Neutrophil (primary cell): ENCODE measurements around the gene RBM15B.

ENCODE experiments used
- H3K27ac ChIP-seq: fragments of 200-600 bp; sonication (generic); 2 replicates; pipeline ENCODE4 v1.5.1; 2016; ENCODE audit warnings: mild to moderate bottlenecking, moderate library complexity
- H3K27me3 ChIP-seq: fragments of 200-600 bp; sonication (generic); 2 replicates; pipeline ENCODE4 v1.6.0; 2016; ENCODE audit warnings: mild to moderate bottlenecking
- H3K36me3 ChIP-seq: fragments of 200-600 bp; sonication (generic); 2 replicates; pipeline ENCODE4 v1.5.1; 2017
- H3K4me1 ChIP-seq, 2 experiments: fragments of 200-600 bp in 1 of 2; sonication (generic) in 1 of 2; 1 replicate in 1 of 2; 2 replicates in 1 of 2; pipeline versions ENCODE4 v1.5.1 to v1.6.1; 2013 to 2016; ENCODE audit warnings: low read depth in 1 of 2, low read length in 1 of 2, mild to moderate bottlenecking in 1 of 2, moderate library complexity in 1 of 2; ENCODE audit not compliant: control insufficient read depth in 1 of 2, insufficient read depth in 1 of 2
- H3K4me3 ChIP-seq, 2 experiments: fragments of 200-600 bp in 1 of 2; sonication (generic) in 1 of 2; 1 replicate in 1 of 2; 2 replicates in 1 of 2; pipeline ENCODE4 v1.5.1; 2013 to 2016; ENCODE audit warnings: low read depth in 1 of 2, low read length in 1 of 2, mild to moderate bottlenecking in 1 of 2, moderate library complexity in 1 of 2
- H3K9me3 ChIP-seq: fragments of 200-600 bp; sonication (generic); 2 replicates; pipeline ENCODE4 v1.5.1; 2016
- TF ChIP-seq, protein P1 (sequence below): fragments of 200-600 bp; sonication (generic); IDR thresholded peaks from 2 replicates; pipeline ENCODE4 v1.5.1; 2016; ENCODE audit warnings: antibody characterized with exemption

RBM15B gene, protein sequence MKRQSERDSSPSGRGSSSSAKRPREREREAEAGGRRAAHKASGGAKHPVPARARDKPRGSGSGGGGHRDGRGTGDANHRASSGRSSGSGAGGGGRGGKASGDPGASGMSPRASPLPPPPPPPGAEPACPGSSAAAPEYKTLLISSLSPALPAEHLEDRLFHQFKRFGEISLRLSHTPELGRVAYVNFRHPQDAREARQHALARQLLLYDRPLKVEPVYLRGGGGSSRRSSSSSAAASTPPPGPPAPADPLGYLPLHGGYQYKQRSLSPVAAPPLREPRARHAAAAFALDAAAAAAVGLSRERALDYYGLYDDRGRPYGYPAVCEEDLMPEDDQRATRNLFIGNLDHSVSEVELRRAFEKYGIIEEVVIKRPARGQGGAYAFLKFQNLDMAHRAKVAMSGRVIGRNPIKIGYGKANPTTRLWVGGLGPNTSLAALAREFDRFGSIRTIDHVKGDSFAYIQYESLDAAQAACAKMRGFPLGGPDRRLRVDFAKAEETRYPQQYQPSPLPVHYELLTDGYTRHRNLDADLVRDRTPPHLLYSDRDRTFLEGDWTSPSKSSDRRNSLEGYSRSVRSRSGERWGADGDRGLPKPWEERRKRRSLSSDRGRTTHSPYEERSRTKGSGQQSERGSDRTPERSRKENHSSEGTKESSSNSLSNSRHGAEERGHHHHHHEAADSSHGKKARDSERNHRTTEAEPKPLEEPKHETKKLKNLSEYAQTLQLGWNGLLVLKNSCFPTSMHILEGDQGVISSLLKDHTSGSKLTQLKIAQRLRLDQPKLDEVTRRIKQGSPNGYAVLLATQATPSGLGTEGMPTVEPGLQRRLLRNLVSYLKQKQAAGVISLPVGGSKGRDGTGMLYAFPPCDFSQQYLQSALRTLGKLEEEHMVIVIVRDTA

DNA sequence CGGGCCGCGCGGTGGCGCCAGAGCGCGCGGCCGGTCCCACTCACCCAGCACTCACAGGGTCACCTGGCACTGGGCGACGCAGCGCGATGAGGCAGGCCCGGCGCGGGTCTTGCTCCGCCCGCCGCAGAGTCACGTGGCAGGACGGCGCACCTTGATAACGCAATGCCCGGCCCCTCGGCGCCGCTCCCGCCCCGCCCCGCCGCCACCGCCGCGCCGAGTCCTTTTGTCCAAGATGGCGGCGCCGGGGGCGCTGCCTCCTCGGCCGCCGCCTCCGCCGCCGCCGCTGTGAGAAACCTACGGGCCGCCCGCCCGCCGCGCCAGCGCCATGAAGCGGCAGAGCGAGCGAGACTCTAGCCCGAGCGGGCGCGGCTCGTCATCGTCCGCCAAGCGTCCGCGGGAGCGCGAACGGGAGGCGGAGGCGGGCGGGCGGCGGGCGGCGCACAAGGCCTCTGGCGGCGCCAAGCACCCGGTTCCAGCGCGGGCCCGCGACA is at the start of gene RBM15B:
Gene RBM15B (plus strand): TSS at position 211 of the 491 bp plus-strand sequence. CDS start 115 bp downstream, at position 326.
- peaks cover 45% of the 10 kb centered on the region for H3K36me3 ChIP-seq
- peaks cover 36 to 37% of the 10 kb centered on the region in 2 experiments for H3K4me1 ChIP-seq
- TF ChIP-seq, protein P1, sequence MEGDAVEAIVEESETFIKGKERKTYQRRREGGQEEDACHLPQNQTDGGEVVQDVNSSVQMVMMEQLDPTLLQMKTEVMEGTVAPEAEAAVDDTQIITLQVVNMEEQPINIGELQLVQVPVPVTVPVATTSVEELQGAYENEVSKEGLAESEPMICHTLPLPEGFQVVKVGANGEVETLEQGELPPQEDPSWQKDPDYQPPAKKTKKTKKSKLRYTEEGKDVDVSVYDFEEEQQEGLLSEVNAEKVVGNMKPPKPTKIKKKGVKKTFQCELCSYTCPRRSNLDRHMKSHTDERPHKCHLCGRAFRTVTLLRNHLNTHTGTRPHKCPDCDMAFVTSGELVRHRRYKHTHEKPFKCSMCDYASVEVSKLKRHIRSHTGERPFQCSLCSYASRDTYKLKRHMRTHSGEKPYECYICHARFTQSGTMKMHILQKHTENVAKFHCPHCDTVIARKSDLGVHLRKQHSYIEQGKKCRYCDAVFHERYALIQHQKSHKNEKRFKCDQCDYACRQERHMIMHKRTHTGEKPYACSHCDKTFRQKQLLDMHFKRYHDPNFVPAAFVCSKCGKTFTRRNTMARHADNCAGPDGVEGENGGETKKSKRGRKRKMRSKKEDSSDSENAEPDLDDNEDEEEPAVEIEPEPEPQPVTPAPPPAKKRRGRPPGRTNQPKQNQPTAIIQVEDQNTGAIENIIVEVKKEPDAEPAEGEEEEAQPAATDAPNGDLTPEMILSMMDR = no peak
- H3K27me3 ChIP-seq = no peaks in the 10 kb centered on the region
- no peaks in the 10 kb centered on the region for H3K9me3 ChIP-seq
- peak within 1 kb of the TSS; percentile 65 to 69 for H3K4me3 ChIP-seq
- peak within 1 kb of the TSS; percentile 90 for H3K27ac ChIP-seq

DNA sequence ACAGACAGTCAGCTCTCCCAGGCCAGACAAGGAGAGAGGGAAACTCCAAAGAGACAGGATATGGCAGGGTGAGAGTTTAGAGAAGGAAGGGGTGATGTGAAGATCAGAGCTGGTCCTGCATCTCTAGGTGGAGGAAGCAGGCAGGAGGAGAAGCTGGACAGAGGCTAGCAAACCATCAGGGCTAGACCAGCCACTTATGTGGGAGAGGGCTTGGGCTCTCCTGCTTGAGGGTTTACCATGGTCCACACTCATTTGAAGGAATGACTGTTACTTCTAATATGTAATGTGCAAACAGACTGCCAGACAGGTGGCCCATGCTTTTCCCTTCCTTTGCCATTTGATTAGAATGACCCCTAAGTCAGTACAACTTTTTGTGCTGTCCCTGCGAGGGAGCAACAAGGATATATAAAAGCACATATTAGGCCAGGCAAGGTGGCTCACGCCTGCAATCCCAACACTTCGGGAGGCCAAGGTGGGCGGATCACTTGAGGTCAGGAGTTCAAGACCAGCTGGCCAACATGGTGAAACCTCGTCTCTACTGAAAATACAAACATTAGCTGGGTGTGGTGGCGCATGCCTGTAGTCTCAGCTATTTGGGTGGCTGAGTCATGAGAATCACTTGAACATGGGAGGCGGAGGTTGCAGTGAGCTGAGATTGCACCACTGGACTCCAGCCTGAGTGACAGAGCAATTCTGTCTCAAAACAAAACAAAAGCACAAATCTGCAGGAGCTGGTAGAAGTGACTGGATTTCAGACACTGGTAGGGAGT is 47.0 kb upstream of the RBM15B start:
- no peaks in the 10 kb centered on the region for H3K9me3 ChIP-seq
- H3K27ac ChIP-seq = no peak overlapping the region
- TF ChIP-seq, protein P1 = no peak
- H3K4me3 ChIP-seq = no peak overlapping the region
- H3K36me3 ChIP-seq = no peaks in the 10 kb centered on the region
- H3K4me1 ChIP-seq = no peaks in the 10 kb centered on the region
- no peaks in the 10 kb centered on the region for H3K27me3 ChIP-seq

DNA sequence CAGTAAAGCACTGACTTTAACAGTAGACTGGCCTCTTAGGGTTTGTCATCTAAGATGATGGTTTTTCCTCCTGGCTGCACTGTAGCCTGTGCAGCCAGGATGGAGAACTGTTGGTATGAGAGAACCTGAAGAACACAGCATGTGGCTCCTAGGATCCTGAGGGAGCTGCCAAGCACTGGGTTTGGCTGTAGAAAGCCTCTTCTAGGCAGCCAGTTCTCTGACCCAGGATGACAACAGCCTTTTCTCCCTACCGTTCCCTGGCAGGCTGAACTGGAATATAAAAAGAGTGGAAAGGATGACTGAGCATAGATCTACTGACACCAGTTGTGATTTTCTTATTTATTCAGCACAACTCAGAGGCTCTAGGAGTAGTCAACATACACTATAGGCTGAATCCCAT is 40.3 kb upstream of the RBM15B start:
- Histone ChIP-seq H3K9me3 (no peaks in the 10 kb centered on the region), H3K36me3 (no peaks in the 10 kb centered on the region), H3K27ac (no peak overlapping the region), H3K27me3 (no peaks in the 10 kb centered on the region), H3K4me3 (no peak overlapping the region), H3K4me1 (no peaks in the 10 kb centered on the region)
- TF ChIP-seq, protein P1 = no peak

DNA sequence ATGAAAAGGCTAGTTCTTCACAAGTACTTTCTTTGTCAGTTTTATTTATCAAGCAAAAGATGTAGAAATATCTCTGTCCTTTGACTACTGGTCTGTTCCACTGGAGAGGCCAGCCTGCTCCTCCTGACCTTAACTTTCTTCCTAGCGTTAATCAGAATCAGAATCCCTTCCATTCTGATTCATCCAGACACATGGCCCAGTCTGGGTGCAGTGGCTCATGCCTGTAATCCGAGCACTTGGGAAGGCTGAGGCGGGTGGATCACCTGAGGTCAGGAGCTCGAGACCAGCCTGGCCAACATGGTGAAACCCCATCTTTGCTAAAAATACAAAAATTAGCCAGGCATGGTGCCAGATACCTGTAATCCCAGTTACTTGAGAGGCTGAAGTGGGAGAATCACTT is 38.0 kb upstream of the RBM15B start:
- no peaks in the 10 kb centered on the region for H3K27me3 ChIP-seq
- no peaks in the 10 kb centered on the region for H3K9me3 ChIP-seq
- H3K4me3 ChIP-seq = no peak overlapping the region
- H3K4me1 ChIP-seq = no peaks in the 10 kb centered on the region
- no peaks in the 10 kb centered on the region for H3K36me3 ChIP-seq
- H3K27ac ChIP-seq = no peak overlapping the region
- TF ChIP-seq, protein P1 = no peak

DNA sequence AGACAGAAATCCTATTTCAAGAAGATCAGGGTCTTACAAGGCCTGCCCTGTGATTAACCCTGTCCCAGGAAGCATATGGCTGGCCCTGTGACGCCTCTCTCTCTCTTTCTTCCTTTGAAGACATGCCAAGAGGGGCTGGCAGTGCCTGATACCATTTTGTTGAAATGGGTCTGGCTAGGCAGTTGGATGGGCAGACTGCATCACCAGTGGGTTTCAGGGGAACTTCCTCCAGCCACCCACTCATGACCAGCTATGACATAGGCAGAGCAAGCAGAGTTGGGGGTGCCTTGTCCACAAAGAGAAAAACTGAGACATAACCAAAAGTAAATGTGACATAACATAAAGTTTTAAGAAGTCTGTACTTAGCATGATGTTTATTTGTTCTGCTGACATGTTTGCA is 37.4 kb upstream of the RBM15B start:
- H3K27me3 ChIP-seq = no peaks in the 10 kb centered on the region

More for the DNA sequence above, 37.4 kb upstream of the RBM15B start:
- H3K36me3 ChIP-seq = no peaks in the 10 kb centered on the region
- H3K4me3 ChIP-seq = no peak overlapping the region
- no peak overlapping the region for H3K27ac ChIP-seq
- TF ChIP-seq, protein P1 = no peak
- H3K4me1 ChIP-seq = no peaks in the 10 kb centered on the region
- H3K9me3 ChIP-seq = no peaks in the 10 kb centered on the region
